ENCODE data around the gene CCNO.

DNA sequence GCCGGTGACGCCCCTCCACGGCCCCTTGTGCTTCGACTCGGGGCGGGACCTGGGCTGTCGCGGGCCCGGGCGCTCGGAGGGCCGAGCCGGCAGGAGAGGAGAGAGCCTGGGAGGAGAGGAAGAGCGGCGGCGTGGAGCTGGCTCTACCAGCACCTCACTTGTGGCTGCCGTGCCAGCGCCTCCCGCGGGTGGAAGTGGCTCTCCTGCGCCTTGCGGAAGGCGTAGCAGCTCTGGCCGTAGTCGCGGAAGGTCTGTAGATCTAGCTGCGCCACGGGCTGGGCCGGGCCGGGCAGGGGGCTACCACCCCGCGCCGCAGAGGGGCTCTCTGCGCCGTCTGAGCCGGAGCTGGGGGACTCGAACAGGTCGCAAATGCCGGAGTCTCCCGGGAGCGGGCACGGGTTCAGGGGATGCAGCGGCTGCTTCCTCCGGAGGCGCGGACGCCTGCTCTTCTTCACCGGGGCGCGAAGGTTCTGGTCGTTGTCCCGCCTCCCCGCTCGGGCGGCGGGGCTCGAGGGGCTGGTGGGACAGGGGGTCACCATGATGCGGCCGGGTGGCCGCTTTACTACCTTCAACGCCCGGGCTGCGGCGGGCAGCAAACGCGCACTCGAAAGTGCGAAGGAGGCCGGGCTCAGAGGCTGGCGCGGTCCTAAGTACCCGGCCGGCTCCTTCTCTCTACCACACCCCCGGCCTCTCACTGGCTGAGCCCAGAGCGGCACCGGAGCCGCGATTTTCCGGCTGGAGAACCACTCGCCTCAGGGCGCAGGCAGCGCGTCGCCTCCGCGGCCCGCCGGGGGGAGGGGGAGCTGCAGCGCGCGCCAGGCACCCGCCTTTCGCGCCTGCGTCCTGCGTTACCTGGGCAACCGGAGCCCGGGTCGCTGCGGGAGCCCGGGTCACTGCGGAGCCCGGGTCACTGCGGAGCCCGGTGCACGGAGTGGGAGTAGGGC is at the start of gene CCNO:
- TF ChIP-seq, protein P1, sequence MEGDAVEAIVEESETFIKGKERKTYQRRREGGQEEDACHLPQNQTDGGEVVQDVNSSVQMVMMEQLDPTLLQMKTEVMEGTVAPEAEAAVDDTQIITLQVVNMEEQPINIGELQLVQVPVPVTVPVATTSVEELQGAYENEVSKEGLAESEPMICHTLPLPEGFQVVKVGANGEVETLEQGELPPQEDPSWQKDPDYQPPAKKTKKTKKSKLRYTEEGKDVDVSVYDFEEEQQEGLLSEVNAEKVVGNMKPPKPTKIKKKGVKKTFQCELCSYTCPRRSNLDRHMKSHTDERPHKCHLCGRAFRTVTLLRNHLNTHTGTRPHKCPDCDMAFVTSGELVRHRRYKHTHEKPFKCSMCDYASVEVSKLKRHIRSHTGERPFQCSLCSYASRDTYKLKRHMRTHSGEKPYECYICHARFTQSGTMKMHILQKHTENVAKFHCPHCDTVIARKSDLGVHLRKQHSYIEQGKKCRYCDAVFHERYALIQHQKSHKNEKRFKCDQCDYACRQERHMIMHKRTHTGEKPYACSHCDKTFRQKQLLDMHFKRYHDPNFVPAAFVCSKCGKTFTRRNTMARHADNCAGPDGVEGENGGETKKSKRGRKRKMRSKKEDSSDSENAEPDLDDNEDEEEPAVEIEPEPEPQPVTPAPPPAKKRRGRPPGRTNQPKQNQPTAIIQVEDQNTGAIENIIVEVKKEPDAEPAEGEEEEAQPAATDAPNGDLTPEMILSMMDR (conservative IDR thresholded peaks at IDR 0.05; ENCODE audit: low read length): no peak
- no peak for TF ChIP-seq EZH2phosphoT487 (IDR thresholded peaks at IDR 0.05; ENCODE audit: borderline replicate concordance)

Data from Loucy (cell line).